Heart left ventricle (tissue), 16 donors: ENCODE data around the gene EOMES. TPM values are rescaled to one million over a fixed set of nuclear protein-coding genes. Genes with fewer than 3 reads are reported as not detected.
A peak's percentile ranks its signal among the peaks of the same experiment; 100 is the strongest.

Experiments
- ATAC-seq, 4 donors: fragments of 200-7000 bp; cut with Tn5 transposase; one replicate each; pipeline ENCODE4 v1.9.1; 2020 to 2022; ENCODE audit warnings: moderate library complexity in 4 of 4, mild to moderate bottlenecking in 3 of 4, moderate number of reproducible peaks in 1 of 4
- DNase-seq, 5 donors: peaks; one replicate each; pipeline ENCODE4 v3.0.0-alpha.2; 2020
- H3K27ac ChIP-seq, 12 donors: fragments of 200-600 bp; sonication (generic) in 4 of 12; one replicate each; pipeline versions ENCODE4 v1.5.0 to v1.8.0; 2016 to 2022; ENCODE audit warnings: mild to moderate bottlenecking in 2 of 12
- H3K27me3 ChIP-seq, 9 donors: fragments of 200-600 bp; sonication (generic) in 2 of 9; one replicate each; pipeline versions ENCODE4 v1.5.1 to v1.8.0; 2016 to 2022; ENCODE audit warnings: mild to moderate bottlenecking in 3 of 9
- H3K36me3 ChIP-seq, 9 donors: fragments of 200-600 bp; sonication (generic) in 2 of 9; one replicate each; pipeline versions ENCODE4 v1.5.0 to v1.8.0; 2018 to 2022; ENCODE audit warnings: mild to moderate bottlenecking in 2 of 9
- H3K4me1 ChIP-seq, 12 donors: fragments of 200-600 bp; sonication (generic) in 4 of 12; one replicate each; pipeline versions ENCODE4 v1.5.0 to v1.8.0; 2016 to 2022; ENCODE audit warnings: mild to moderate bottlenecking in 3 of 12
- H3K4me3 ChIP-seq, 12 donors: fragments of 200-600 bp; sonication (generic) in 4 of 12; one replicate each; pipeline versions ENCODE4 v1.5.0 to v1.8.0; 2017 to 2022; ENCODE audit warnings: mild to moderate bottlenecking in 9 of 12, moderate library complexity in 4 of 12
- H3K9me3 ChIP-seq, 12 donors: fragments of 200-600 bp; sonication (generic) in 4 of 12; one replicate each; pipeline versions ENCODE4 v1.5.0 to v1.8.0; 2016 to 2022; ENCODE audit warnings: mild to moderate bottlenecking in 1 of 12
- POLR2A ChIP-seq, 2 donors: fragments of 450-650 bp; IDR thresholded peaks; one replicate each; pipeline ENCODE4 v1.6.1; 2017; ENCODE audit warnings: antibody characterized with exemption in 2 of 2, mild to moderate bottlenecking in 2 of 2, moderate library complexity in 2 of 2
- WGBS, 4 donors: extraction: QIAGEN DNeasy Blood & Tissue Kit in 2 of 4; methylation state at CpG; one replicate each; pipeline versions ENCODE4 v1.1.5 to v1.1.7; 2013 to 2018; 5-methylcytosine and 5-hydroxymethylcytosine counted together
- intact Hi-C, 10 donors: fragments of 100-400 bp; cut with DNase I; formaldehyde crosslinking; loops; one replicate each; pipeline versions ENCODE4 v1.11.1 to v1.14.2; 2022
- polyA plus RNA-seq, 2 donors: library from polyadenylated mRNA; stranded (reverse); fragments of 200-250 nt; gene quantifications; one replicate each; pipeline ENCODE4 v1.2.3, GENCODE V29; 2013
- total RNA-seq, 9 donors: library from RNA; depleted of rRNA in 2 of 9; stranded (reverse); fragments of >200 nt in 2 of 9; fragmentation: NEBNext Ultra II Directional in 3 of 9; extraction: Animal tissue kit (Norgen Biotek cat#: 25700) in 3 of 9; gene quantifications; one replicate each; pipeline versions ENCODE4 v1.1.0 to v1.2.4, GENCODE V29; 2016 to 2023
- TF ChIP-seq, protein P1 (sequence below), 12 donors: fragments of 200-600 bp; sonication (generic) in 4 of 12; IDR thresholded peaks; one replicate each; pipeline versions ENCODE4 v1.5.0 to v1.8.0; 2018 to 2022; ENCODE audit warnings: antibody characterized with exemption in 12 of 12, mild to moderate bottlenecking in 5 of 12
- donor health status: ischemic (EF 13 %, LVEDD 7.1; RV severe dilation, severe dysfunction).
- donor health status: healthy with polysubstance abuse.
- donor health status: DM: no; HTN: yes; CAD: no.
- donor health status: DM: no; HTN: no; CAD: no.
- donor health status: ischemic (EF 25% LVEDD 6.9; RV normal size, moderate dysfunction).
- donor health status: ischemic (EF 25% LVEDD 5.7; RV mildly dilated, moderate dysfunction).
- donor health status: healthy.
- donor health status: DM: yes; HTN: yes; CAD: no.
- donor health status: ischemic (EF 35%, LVEDD 5.7; RV mildly dilated, moderate dysfunction).
- donor health status: nonischemic (EF 11% LVEDD 7.7; RV severe dilation, severe dysfunction).
- donor health status: DM: yes; HTN: yes; CAD: no.
- donor health status: PGD.
- donor health status: ischemic (EF 29% LVEDD 5.4; RV normal size, mild dysfunction).
- donor health status: nonischemic (EF 23%, LVEDD 6.1; RV moderate dilation, normal function).

Gene EOMES
- total and polyA plus RNA-seq, 11 donors: 0.04 to 2.1 (median 0.13) TPM; not detected in 3

DNA sequence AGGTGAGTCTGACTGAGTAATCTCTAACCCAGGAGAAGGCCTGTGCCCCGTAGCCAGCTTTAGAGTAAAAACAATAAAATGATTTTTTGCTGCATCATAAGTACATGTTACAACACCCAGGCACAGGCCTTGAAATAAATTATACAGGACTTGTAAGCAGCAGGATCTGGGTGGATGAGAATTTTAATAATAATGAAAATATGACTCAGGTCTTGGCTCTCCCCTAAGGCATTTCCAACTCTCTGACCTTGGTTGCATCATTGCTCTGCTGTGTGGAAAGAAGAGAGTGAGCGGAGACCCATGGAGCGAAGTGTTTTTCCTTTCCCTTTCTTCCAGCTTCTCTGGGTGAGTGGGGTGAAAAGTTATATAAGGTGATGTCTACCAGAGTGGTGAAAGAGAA, 44.6 kb downstream of the EOMES start:
- no peaks in the 10 kb centered on the region for H3K36me3 ChIP-seq
- no peak overlapping the region for H3K4me3 ChIP-seq
- peak; percentile 47 to 87 (median 71) for ATAC-seq
- H3K27ac ChIP-seq: peak overlapping the region in 5 of 12 donors; percentile 29 to 62 (median 40)
- intact Hi-C loops: no loop called here
- TF ChIP-seq, protein P1, sequence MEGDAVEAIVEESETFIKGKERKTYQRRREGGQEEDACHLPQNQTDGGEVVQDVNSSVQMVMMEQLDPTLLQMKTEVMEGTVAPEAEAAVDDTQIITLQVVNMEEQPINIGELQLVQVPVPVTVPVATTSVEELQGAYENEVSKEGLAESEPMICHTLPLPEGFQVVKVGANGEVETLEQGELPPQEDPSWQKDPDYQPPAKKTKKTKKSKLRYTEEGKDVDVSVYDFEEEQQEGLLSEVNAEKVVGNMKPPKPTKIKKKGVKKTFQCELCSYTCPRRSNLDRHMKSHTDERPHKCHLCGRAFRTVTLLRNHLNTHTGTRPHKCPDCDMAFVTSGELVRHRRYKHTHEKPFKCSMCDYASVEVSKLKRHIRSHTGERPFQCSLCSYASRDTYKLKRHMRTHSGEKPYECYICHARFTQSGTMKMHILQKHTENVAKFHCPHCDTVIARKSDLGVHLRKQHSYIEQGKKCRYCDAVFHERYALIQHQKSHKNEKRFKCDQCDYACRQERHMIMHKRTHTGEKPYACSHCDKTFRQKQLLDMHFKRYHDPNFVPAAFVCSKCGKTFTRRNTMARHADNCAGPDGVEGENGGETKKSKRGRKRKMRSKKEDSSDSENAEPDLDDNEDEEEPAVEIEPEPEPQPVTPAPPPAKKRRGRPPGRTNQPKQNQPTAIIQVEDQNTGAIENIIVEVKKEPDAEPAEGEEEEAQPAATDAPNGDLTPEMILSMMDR (IDR thresholded peaks at IDR 0.05): no peak
- no peak for TF ChIP-seq POLR2A (IDR thresholded peaks at IDR 0.05)
- no peak for DNase-seq
- peaks cover 0 to 17% (median 0%) of the 10 kb centered on the region in 12 donors for H3K4me1 ChIP-seq
- H3K27me3 ChIP-seq: no peaks in the 10 kb centered on the region
- no peaks in the 10 kb centered on the region for H3K9me3 ChIP-seq
- WGBS, 4 donors: 80 to 88% (median 86%) methylated on average over 3 of the region's 3 CpGs

DNA sequence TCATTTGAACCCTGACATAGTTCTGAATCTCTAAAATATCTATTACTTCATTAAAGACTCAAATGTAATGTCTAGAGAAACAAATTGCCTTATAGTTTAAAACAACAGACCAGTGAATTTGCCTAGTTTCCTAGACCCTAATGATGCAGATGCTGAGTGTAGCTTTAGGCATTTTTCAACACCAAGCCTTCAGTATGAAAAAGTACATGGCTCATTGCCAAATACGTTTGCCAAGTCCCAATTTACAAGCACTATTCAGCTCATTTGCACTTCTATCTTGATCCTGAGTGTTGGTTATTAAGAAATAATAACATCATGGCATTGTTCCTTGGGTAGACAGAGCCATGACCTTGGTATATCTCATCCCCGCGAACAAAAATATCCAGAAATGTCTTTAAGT, 46.8 kb downstream of the EOMES start:
- no peak for ATAC-seq
- H3K4me3 ChIP-seq: no peak overlapping the region
- H3K27ac ChIP-seq: no peak overlapping the region
- no peaks in the 10 kb centered on the region for H3K9me3 ChIP-seq
- no peak for DNase-seq
- intact Hi-C loops: no loop called here
- WGBS, 4 donors: 32 to 55% (median 45%) methylated on average over 3 of the region's 3 CpGs
- no peaks in the 10 kb centered on the region for H3K36me3 ChIP-seq
- no peaks in the 10 kb centered on the region for H3K27me3 ChIP-seq
- H3K4me1 ChIP-seq: peaks cover 0 to 6% (median 0%) of the 10 kb centered on the region in 12 donors
- no peak for TF ChIP-seq POLR2A (IDR thresholded peaks at IDR 0.05)
- TF ChIP-seq, protein P1 (IDR thresholded peaks at IDR 0.05): no peak

DNA sequence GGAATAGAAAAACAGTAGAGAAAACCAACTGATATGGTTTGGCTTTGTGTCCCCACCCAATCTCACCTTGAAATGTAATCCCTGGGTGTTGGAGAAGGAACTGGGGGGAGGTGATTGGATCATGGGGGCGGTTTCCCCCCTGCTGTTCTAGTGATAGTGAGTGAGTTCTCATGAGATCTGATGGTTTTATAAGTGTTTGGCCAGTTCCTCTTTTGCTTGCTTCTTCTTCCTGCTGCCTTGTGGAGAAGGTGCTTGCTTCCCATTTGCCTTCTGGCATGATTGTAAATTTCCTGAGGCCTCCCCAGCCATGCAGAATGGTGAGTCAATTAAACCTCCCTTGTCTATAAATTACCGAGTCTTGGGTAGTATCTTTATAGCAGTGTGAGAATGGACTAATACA, 48.4 kb downstream of the EOMES start:
- no peak for TF ChIP-seq POLR2A (IDR thresholded peaks at IDR 0.05)
- TF ChIP-seq, protein P1 (IDR thresholded peaks at IDR 0.05): no peak
- H3K4me1 ChIP-seq: peaks cover 0 to 6% (median 0%) of the 10 kb centered on the region in 12 donors
- ATAC-seq: no peak
- H3K27ac ChIP-seq: no peak overlapping the region
- H3K4me3 ChIP-seq: no peak overlapping the region
- no peak for DNase-seq
- H3K36me3 ChIP-seq: no peaks in the 10 kb centered on the region
- intact Hi-C loops: no loop called here
- H3K9me3 ChIP-seq: no peaks in the 10 kb centered on the region
- no peaks in the 10 kb centered on the region for H3K27me3 ChIP-seq
- WGBS, 4 donors: 76 to 79% (median 77%) methylated on average over 2 of the region's 2 CpGs

DNA sequence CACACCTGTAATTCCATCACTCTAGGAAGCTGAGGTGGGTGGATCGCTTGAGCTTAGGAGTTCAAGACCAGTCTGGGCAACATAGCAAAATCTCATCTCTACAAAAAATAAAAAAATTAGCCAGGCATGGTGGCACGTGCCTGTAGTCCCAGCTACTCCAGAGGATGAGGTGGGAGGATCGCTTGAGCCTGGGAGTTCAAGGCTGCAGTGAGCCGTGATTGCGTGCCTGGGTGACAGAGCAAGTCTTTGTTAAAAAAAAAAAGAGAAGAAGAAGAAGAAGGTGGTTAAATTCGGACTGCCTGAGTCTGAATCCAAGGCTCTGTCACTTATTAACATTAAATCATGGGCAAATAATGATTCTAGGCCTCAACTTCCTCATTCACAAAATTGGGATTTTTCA, 51.0 kb downstream of the EOMES start:
- peaks cover 0 to 15% (median 0%) of the 10 kb centered on the region in 12 donors for H3K4me1 ChIP-seq
- no peak overlapping the region for H3K27ac ChIP-seq
- TF ChIP-seq POLR2A (IDR thresholded peaks at IDR 0.05): no peak
- TF ChIP-seq, protein P1 (IDR thresholded peaks at IDR 0.05): no peak
- DNase-seq (no peak), ATAC-seq (no peak)
- no peak overlapping the region for H3K4me3 ChIP-seq
- WGBS, 4 donors: 86 to 91% (median 88%) methylated on average over 6 of the region's 6 CpGs
- intact Hi-C loops: no loop called here
- no peaks in the 10 kb centered on the region for H3K36me3 ChIP-seq
- no peaks in the 10 kb centered on the region for H3K9me3 ChIP-seq
- H3K27me3 ChIP-seq: no peaks in the 10 kb centered on the region
